Measurements from ENCODE around the gene RASSF7. TPM values are rescaled to one million over a fixed set of nuclear protein-coding genes. Genes with fewer than 3 reads are reported as not detected.

RASSF7 gene
- total and polyA plus RNA-seq, 2 donors (not counting 3 experiments of a cell fraction or from before 2014, with no cell fraction given), result 14.1 to 19.9 TPM

GRCh38 chr11:544817-545166 lies 16.0 kb upstream of the RASSF7 start:
- Histone ChIP-seq H3K79me2 (ENCODE audit: control insufficient read depth, insufficient read depth, low read length) (no peaks in the 10 kb centered on the region), H3K27me3 (ENCODE audit: control insufficient read depth in 2 of 2, insufficient read depth in 2 of 2, low read length in 2 of 2) (no peaks in the 10 kb centered on the region), H3K4me2 (ENCODE audit: insufficient read depth, low read length) (no peak overlapping the region), H3K4me3 (replicated peaks in 1 of 3; ENCODE audit: insufficient read depth in 1 of 3, low read depth in 1 of 3, low read length in 3 of 3) (no peak overlapping the region), H2AFZ (ENCODE audit: low read depth, low read length) (no peak overlapping the region), H3K27ac (ENCODE audit: insufficient read depth, low read depth, low read length) (no peak overlapping the region), H3K36me3 (ENCODE audit: control insufficient read depth in 2 of 2, extremely low read depth in 1 of 2, insufficient read depth in 2 of 2, low read length in 2 of 2) (no peaks in the 10 kb centered on the region), H3K4me1 (ENCODE audit: control insufficient read depth, extremely low read depth, insufficient read depth, low read length) (no peaks in the 10 kb centered on the region), H3K9ac (replicated peaks; ENCODE audit: extremely low read depth, insufficient read depth, low read length) (no peak overlapping the region), H3K9me1 (replicated peaks; ENCODE audit: control insufficient read depth, extremely low read depth, insufficient read depth, low read length) (no peaks in the 10 kb centered on the region), H4K20me1 (replicated peaks; ENCODE audit: control insufficient read depth, extremely low read depth, insufficient read depth, low read length) (no peaks in the 10 kb centered on the region), H3K9me3 (replicated peaks; ENCODE audit: control insufficient read depth, insufficient read depth, low read length) (no peaks in the 10 kb centered on the region)
- ChIA-PET CTCF (interaction anchor here (1.9 kb wide), 1 partner anchor 10 kb away, joined by 7 read pairs; no protein-coding TSS in a partner anchor), POLR2A (no interaction called here)
- BruUV-seq (replicated peaks), result no TSS peak
- intact Hi-C loops (cut with micrococcal nuclease), result no loop called here
- no peak for TF ChIP-seq GATA2 (IDR thresholded peaks at IDR 0.05; ENCODE audit: insufficient read depth, insufficient read length, low read depth, low read length)
- no peak for TF ChIP-seq JUN (IDR thresholded peaks at IDR 0.05; ENCODE audit: borderline replicate concordance, insufficient read depth, insufficient read length, low read depth)
- TF ChIP-seq, protein P1, sequence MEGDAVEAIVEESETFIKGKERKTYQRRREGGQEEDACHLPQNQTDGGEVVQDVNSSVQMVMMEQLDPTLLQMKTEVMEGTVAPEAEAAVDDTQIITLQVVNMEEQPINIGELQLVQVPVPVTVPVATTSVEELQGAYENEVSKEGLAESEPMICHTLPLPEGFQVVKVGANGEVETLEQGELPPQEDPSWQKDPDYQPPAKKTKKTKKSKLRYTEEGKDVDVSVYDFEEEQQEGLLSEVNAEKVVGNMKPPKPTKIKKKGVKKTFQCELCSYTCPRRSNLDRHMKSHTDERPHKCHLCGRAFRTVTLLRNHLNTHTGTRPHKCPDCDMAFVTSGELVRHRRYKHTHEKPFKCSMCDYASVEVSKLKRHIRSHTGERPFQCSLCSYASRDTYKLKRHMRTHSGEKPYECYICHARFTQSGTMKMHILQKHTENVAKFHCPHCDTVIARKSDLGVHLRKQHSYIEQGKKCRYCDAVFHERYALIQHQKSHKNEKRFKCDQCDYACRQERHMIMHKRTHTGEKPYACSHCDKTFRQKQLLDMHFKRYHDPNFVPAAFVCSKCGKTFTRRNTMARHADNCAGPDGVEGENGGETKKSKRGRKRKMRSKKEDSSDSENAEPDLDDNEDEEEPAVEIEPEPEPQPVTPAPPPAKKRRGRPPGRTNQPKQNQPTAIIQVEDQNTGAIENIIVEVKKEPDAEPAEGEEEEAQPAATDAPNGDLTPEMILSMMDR (IDR thresholded peaks at IDR 0.05; ENCODE audit: extremely low read depth in 1 of 2, insufficient read depth in 1 of 2, low read depth in 1 of 2, low read length in 2 of 2), result no peak
- TF ChIP-seq POLR2A (IDR thresholded peaks at IDR 0.05; ENCODE audit: low read depth, low read length), result no peak
- TF ChIP-seq EZH2 (IDR thresholded peaks at IDR 0.05; ENCODE audit: borderline replicate concordance, low read depth, low read length, severe bottlenecking), result no peak
- TF ChIP-seq POLR2AphosphoS5 (IDR thresholded peaks at IDR 0.05; ENCODE audit: insufficient read depth, low read depth, low read length), result no peak
- no peak for TF ChIP-seq MYC (IDR thresholded peaks at IDR 0.05; ENCODE audit: low read depth, low read length)
- no peak for TF ChIP-seq FOS (IDR thresholded peaks at IDR 0.05; ENCODE audit: borderline replicate concordance, insufficient read depth, low read length)
- TF ChIP-seq, protein P2, sequence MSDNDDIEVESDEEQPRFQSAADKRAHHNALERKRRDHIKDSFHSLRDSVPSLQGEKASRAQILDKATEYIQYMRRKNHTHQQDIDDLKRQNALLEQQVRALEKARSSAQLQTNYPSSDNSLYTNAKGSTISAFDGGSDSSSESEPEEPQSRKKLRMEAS (IDR thresholded peaks at IDR 0.05; ENCODE audit: insufficient read depth, insufficient read length), result no peak
- DNase-seq (ENCODE audit: low read depth, low spot score), result no peak
- no peak for FAIRE-seq
- dilution Hi-C loops (cut with MboI; ENCODE audit: extremely low pct_ligation_motif_present, low sequenced_read_pairs), result no loop called here
